ENCODE results near the gene EDN1. TPM values are rescaled to one million over a fixed set of nuclear protein-coding genes. Genes with fewer than 3 reads are reported as not detected.

The EDN1 gene
- total RNA-seq, 1 experiment from 2014 or later: 15.1 TPM

DNA sequence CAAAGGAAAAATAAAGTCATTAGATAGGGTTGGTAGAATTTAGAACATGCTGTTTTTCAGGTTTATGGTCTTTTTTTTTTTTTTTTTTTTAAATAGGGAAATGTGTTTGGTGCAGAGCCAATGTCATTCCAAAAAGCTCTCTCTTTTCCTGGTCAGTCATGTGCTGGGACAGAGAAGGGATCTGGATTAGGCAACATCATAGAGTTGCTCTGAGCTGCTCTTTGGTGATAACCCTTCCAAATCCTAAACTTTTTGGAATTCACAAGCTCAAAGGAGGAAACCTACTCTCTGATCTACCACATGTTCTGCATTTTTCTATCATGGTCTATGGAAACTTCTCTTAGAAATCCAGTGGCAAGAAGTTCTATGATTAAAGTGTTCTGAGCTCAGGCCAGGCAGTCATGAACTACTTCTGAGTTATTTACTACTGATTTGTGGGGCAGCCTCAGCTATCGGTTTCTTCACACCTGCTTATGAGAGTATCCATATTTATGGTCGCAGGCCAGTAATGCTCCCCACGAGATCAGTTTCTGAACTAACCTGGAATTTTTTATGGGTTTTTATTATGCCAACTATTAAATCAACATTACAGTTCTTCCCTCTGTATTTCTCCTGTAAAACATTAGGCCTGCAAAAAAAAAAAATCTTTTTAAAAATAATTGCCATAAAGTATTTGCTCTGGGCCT, 4.8 kb downstream of the EDN1 start:
- H3K4me3 ChIP-seq (ENCODE audit: low read depth in 2 of 2, low read length in 2 of 2): no peak overlapping the region
- H3K9me3 ChIP-seq (ENCODE audit: control insufficient read depth, insufficient read depth, low read depth, low read length): no peaks in the 10 kb centered on the region
- ChIA-PET POLR2A (interaction anchor here (0.7 to 0.9 kb wide), 2 partner anchors 37 to 48 kb away, joined by 3 to 6 read pairs; no protein-coding TSS in a partner anchor), CTCF (interaction anchor here (0.5 to 0.6 kb wide), 2 partner anchors 263 to 298 kb away, joined by 3 to 4 read pairs; no protein-coding TSS in a partner anchor)
- DNase-seq (ENCODE audit: low read depth, low spot score): no peak
- in situ Hi-C loops (cut with HindIII; ENCODE audit: low pct_unique_long_range_greater_than_20kb, low sequenced_read_pairs) (no loop called here), intact Hi-C loops (cut with micrococcal nuclease; ENCODE audit: unreplicated experiment) (loop anchor here (5.0 kb wide), 1 partner anchor 47 kb away; no protein-coding TSS in a partner anchor)
- H3K27me3 ChIP-seq (ENCODE audit: control insufficient read depth, insufficient read depth, low read length): no peaks in the 10 kb centered on the region
- no peak for ATAC-seq
- peaks cover 10% of the 10 kb centered on the region; the same call in 1 of the 2 replicates for H3K36me3 ChIP-seq (ENCODE audit: control insufficient read depth, insufficient read depth, low read length)
- BruUV-seq (replicated peaks): no TSS peak
- H3K27ac ChIP-seq (ENCODE audit: low read length): peak overlapping the region; percentile 93
- peaks cover 64% of the 10 kb centered on the region for H3K4me1 ChIP-seq (ENCODE audit: control insufficient read depth, insufficient read depth, low read length)
- TF ChIP-seq TCF7L2 (IDR thresholded peaks at IDR 0.05; ENCODE audit: low read depth, low read length) (no peak), SIN3A (IDR thresholded peaks at IDR 0.05; ENCODE audit: borderline replicate concordance, insufficient read depth, low read depth, low read length) (no peak), POLR2AphosphoS5 (IDR thresholded peaks at IDR 0.05; ENCODE audit: low read depth, low read length) (no peak)
- TF ChIP-seq, protein P1, sequence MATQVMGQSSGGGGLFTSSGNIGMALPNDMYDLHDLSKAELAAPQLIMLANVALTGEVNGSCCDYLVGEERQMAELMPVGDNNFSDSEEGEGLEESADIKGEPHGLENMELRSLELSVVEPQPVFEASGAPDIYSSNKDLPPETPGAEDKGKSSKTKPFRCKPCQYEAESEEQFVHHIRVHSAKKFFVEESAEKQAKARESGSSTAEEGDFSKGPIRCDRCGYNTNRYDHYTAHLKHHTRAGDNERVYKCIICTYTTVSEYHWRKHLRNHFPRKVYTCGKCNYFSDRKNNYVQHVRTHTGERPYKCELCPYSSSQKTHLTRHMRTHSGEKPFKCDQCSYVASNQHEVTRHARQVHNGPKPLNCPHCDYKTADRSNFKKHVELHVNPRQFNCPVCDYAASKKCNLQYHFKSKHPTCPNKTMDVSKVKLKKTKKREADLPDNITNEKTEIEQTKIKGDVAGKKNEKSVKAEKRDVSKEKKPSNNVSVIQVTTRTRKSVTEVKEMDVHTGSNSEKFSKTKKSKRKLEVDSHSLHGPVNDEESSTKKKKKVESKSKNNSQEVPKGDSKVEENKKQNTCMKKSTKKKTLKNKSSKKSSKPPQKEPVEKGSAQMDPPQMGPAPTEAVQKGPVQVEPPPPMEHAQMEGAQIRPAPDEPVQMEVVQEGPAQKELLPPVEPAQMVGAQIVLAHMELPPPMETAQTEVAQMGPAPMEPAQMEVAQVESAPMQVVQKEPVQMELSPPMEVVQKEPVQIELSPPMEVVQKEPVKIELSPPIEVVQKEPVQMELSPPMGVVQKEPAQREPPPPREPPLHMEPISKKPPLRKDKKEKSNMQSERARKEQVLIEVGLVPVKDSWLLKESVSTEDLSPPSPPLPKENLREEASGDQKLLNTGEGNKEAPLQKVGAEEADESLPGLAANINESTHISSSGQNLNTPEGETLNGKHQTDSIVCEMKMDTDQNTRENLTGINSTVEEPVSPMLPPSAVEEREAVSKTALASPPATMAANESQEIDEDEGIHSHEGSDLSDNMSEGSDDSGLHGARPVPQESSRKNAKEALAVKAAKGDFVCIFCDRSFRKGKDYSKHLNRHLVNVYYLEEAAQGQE (IDR thresholded peaks at IDR 0.05; ENCODE audit: insufficient read depth in 1 of 2, low read depth in 2 of 2, low read length in 1 of 2): no peak
- TF ChIP-seq, protein P2, sequence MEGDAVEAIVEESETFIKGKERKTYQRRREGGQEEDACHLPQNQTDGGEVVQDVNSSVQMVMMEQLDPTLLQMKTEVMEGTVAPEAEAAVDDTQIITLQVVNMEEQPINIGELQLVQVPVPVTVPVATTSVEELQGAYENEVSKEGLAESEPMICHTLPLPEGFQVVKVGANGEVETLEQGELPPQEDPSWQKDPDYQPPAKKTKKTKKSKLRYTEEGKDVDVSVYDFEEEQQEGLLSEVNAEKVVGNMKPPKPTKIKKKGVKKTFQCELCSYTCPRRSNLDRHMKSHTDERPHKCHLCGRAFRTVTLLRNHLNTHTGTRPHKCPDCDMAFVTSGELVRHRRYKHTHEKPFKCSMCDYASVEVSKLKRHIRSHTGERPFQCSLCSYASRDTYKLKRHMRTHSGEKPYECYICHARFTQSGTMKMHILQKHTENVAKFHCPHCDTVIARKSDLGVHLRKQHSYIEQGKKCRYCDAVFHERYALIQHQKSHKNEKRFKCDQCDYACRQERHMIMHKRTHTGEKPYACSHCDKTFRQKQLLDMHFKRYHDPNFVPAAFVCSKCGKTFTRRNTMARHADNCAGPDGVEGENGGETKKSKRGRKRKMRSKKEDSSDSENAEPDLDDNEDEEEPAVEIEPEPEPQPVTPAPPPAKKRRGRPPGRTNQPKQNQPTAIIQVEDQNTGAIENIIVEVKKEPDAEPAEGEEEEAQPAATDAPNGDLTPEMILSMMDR (IDR thresholded peaks at IDR 0.05): no peak

DNA sequence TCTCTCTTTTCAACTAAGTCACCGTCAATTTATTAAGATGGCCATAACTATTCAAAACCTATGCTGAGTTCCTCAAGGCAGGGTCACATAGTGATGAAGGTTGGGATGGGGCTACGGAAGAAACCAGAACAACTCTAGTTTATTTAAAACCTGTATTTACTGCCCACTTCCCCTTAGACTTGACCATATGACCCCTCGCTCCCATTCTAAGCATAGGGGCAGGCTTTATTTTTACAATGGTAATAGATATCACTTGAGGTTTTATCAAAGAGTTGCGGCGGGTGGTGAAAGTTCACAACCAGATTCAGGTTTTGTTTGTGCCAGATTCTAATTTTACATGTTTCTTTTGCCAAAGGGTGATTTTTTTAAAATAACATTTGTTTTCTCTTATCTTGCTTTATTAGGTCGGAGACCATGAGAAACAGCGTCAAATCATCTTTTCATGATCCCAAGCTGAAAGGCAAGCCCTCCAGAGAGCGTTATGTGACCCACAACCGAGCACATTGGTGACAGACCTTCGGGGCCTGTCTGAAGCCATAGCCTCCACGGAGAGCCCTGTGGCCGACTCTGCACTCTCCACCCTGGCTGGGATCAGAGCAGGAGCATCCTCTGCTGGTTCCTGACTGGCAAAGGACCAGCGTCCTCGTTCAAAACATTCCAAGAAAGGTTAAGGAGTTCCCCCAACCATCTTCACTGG, 5.5 kb downstream of the EDN1 start:
- POLR2A ChIA-PET: interaction anchor here (0.9 kb wide), 1 partner anchor 47 kb away, joined by 6 read pairs; no protein-coding TSS in a partner anchor
- peak overlapping the region; percentile 3 to 33 for H3K4me3 ChIP-seq (ENCODE audit: low read depth in 2 of 2, low read length in 2 of 2)
- no peaks in the 10 kb centered on the region for H3K9me3 ChIP-seq (ENCODE audit: control insufficient read depth, insufficient read depth, low read depth, low read length)
- ATAC-seq (peak; percentile 46; the same call in 1 of the 2 replicates), DNase-seq (ENCODE audit: low read depth, low spot score) (no peak)
- in situ Hi-C loops (cut with HindIII; ENCODE audit: low pct_unique_long_range_greater_than_20kb, low sequenced_read_pairs): no loop called here
- TF ChIP-seq TCF7L2 (IDR thresholded peaks at IDR 0.05; ENCODE audit: low read depth, low read length) (no peak), SIN3A (IDR thresholded peaks at IDR 0.05; ENCODE audit: borderline replicate concordance, insufficient read depth, low read depth, low read length) (no peak), POLR2AphosphoS5 (IDR thresholded peaks at IDR 0.05; ENCODE audit: low read depth, low read length) (no peak)
- TF ChIP-seq, protein P2 (IDR thresholded peaks at IDR 0.05): no peak; the same call in 1 of the 2 replicates
- TF ChIP-seq, protein P1 (IDR thresholded peaks at IDR 0.05; ENCODE audit: insufficient read depth in 1 of 2, low read depth in 2 of 2, low read length in 1 of 2): no peak
- H3K27me3 ChIP-seq (ENCODE audit: control insufficient read depth, insufficient read depth, low read length): no peaks in the 10 kb centered on the region
- CTCF ChIA-PET: interaction anchor here (0.5 kb wide), 1 partner anchor 297 kb away, joined by 3 read pairs; no protein-coding TSS in a partner anchor
- peaks cover 10% of the 10 kb centered on the region; the same call in 1 of the 2 replicates for H3K36me3 ChIP-seq (ENCODE audit: control insufficient read depth, insufficient read depth, low read length)
- no TSS peak for BruUV-seq (replicated peaks)
- H3K27ac ChIP-seq (ENCODE audit: low read length): peak overlapping the region; percentile 93
- H3K4me1 ChIP-seq (ENCODE audit: control insufficient read depth, insufficient read depth, low read length): peaks cover 64% of the 10 kb centered on the region
- intact Hi-C loops (cut with micrococcal nuclease; ENCODE audit: unreplicated experiment): no loop called here

Measured in Panc1 (cell line).